ENCODE results near the gene LRRC8E.
A peak's percentile ranks its signal among the peaks of the same experiment; 100 is the strongest.

LRRC8E gene

DNA sequence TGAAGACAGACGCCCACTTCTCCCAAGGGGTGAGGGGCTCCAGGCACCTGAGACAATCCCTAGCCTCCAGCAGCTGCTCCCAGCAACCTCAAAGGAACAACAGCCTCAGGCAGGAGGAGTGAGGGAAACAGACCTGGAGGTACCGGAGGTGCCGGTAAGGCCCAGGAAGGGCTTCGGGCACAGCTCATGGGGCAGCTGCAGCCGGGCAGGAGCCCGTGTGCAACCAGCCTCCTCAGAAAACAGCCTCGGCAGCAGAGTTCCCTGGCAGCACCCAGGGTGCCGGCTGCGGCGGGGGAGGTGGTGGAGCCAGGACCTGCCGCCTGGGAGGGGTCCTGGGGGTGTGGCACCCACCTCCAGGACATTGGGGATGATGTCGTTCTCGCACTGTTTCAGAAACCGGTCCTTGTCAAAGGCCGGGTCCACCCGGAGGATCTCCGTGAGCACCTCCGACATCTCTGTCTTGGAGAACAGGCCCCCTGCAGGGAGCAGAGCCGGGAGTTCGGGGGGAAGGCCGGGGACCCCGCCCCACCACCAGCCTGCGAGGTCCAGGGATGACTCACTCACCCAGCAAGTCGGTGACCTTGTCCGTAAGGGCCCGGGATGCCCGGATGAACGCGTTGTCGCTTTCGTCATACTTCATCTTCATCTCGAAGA lies 44.1 kb downstream of the LRRC8E start:
- DNase-seq (ENCODE audit: low read depth) = no peak

DNA sequence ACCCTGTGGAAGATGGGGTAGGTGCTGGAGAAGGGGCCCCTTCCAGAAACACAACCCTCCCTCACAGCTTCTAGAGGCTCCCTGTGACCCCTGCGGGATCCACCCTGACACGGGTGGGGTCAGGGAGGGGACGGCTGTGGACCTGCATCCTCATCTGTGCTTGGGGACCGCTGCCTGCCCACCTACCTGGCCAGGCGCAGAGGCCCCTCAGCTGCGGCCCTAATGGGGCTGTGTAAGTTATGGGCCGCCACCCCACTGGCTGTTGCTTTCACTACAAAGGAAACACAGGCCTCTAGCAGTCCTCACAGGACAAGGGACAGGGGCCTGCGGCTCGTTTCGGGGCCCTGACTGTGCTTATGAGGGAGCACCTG lies 44.6 kb downstream of the LRRC8E start:
- no peak for DNase-seq (ENCODE audit: low read depth)

- DNase-seq (ENCODE audit: low read depth) = no peak
Measured at GRCh38 chr19:7933411-7933810, 45.1 kb downstream of the LRRC8E start.

- DNase-seq (ENCODE audit: low read depth) = no peak
Measured at GRCh38 chr19:7933828-7934725, 45.8 kb downstream of the LRRC8E start.

GRCh38 chr19:7934766-7935165 lies 46.5 kb downstream of the LRRC8E start:
- no peak for DNase-seq (ENCODE audit: low read depth)

- no peak for DNase-seq (ENCODE audit: low read depth)
Measured at GRCh38 chr19:7940841-7941240, 52.5 kb downstream of the LRRC8E start.

DNA sequence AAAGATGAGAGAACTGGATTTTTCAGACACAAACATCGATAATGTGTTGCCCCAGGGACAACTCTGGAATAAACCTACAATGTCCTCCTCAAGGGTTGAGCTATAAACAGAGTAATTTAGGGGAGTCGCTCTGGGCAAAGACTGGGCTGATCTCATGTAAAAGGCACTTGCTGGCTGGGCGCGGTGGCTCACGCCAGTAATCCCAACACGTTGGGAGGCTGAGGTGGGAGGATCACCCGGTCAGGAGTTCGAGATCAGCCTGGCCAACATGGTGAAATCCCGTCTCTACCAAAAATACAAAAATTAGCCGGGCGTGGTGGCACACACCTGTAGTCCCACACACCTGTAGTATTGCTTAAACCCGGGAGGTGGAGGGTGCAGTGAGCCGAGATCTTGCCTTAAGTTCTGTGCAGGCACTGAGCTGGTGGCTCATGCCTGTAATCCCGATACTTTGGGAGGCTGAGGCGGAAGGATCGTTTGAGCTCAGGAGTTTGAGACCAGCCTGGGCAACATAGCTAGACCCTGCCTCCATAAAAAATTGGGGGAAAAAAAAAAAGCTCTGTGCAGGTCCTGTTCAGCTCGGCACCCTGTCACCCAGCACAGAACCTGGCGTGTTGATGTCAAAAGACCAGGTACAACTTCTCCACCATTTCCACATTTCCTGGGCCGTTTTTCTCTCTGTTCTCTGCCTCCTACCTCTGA lies 53.7 kb downstream of the LRRC8E start:
- no peak for DNase-seq (ENCODE audit: low read depth)

GRCh38 chr19:7942981-7943443 lies 54.7 kb downstream of the LRRC8E start:
- DNase-seq (ENCODE audit: low read depth) = no peak

DNA sequence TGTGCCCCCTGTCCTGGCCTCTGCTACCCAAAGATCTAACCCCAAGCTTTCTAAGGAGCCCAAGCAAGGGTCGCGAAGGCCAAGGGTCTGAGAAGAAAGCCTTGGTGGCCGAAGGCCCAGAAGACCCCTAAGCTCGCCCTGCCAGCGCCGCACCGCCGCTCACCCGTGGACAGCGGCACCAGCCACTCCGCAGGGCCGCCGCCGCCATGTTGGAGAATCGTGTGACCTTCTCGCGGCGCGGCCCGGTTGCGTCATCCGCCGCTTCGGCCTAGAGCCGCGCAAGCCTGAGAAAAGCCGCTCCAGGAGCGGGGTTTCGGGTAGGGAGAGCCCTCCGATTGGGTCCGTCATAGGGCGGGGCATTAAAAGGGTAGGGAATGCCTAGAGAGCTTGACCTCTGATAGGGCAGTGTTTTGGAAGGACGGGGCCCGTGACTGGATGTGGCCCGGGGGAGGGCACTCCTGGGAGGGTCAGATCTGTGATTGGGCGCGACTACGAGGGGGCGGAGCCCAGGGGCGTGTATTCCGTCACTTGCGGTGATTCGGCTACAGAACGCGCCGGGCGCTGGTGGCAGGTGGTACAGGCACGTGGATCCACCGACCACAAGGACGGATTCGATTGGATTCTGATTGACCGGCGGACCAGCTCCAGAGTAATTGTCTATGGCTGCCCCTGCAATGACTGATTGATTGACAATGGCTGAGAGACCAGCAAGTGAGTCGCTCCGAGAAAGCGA lies 55.3 kb downstream of the LRRC8E start, which contains the start of gene TIMM44:
Gene TIMM44, minus strand, starts transcription at position 223 of the 733 bp plus-strand sequence. Its CDS starts 15 bp downstream, at position 208.
- DNase-seq (ENCODE audit: low read depth) = peak; percentile 97

GRCh38 chr19:7944177-7944761 lies 56.0 kb downstream of the LRRC8E start:
- DNase-seq (ENCODE audit: low read depth) = peak; percentile 80

DNA sequence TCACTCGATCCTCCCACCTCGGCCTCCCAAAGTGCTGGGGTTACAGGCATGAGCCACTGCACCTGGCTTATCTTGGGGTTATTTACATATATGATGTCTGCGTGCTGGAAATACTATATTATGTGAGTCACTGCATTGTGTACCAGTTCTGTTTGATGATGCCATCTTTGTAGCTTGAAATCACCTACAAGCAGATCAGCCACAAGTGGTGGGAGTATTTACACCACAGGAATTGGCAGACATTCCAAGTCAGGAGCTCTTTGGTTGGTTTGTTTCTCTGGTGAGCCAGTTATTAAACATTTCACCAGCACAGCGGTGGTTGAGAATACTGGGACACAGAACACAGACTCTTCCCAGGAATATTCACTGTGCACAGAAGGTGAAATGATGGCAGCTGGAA lies 59.6 kb downstream of the LRRC8E start:
- DNase-seq (ENCODE audit: low read depth) = no peak
